GM23248 (cell line): ENCODE measurements around the gene ETFBKMT. TPM values are rescaled to one million over a fixed set of nuclear protein-coding genes. Genes with fewer than 3 reads are reported as not detected.

ENCODE experiments used
- DNase-seq: peaks from one replicate; pipeline ENCODE4 v3.0.0-alpha.2; 2015
- H2AFZ ChIP-seq: fragments of 200-600 bp; sonication (generic); 2 replicates; pipeline ENCODE4 v1.6.1; 2016; ENCODE audit warnings: antibody characterized with exemption
- H3F3A ChIP-seq: fragments of 200-600 bp; sonication (generic); 2 replicates; pipeline ENCODE4 v1.6.1; 2016; ENCODE audit warnings: mild to moderate bottlenecking, antibody characterized with exemption, mixed run types; ENCODE audit not compliant: insufficient read depth
- H3K27ac ChIP-seq: fragments of 200-600 bp; sonication (generic); 2 replicates; pipeline ENCODE4 v1.5.1; 2016; ENCODE audit warnings: mild to moderate bottlenecking
- H3K27me3 ChIP-seq: fragments of 200-600 bp; sonication (generic); replicated peaks from 2 replicates; pipeline ENCODE4 v1.6.1; 2016; ENCODE audit warnings: mild to moderate bottlenecking; ENCODE audit not compliant: insufficient read depth
- H3K36me3 ChIP-seq: fragments of 200-600 bp; sonication (generic); 2 replicates; pipeline ENCODE4 v1.6.1; 2016; ENCODE audit warnings: low read depth, mild to moderate bottlenecking
- H3K4me1 ChIP-seq: fragments of 200-600 bp; sonication (generic); 2 replicates; pipeline ENCODE4 v1.6.1; 2016; ENCODE audit warnings: mild to moderate bottlenecking; ENCODE audit not compliant: insufficient read depth
- H3K4me2 ChIP-seq: fragments of 200-600 bp; sonication (generic); one replicate; pipeline ENCODE4 v1.6.1; 2016; ENCODE audit warnings: mild to moderate bottlenecking; ENCODE audit not compliant: unreplicated experiment
- H3K4me3 ChIP-seq: fragments of 200-600 bp; sonication (generic); 2 replicates; pipeline ENCODE4 v1.5.1; 2016; ENCODE audit warnings: mild to moderate bottlenecking
- H3K79me2 ChIP-seq: fragments of 200-600 bp; sonication (generic); 2 replicates; pipeline ENCODE4 v1.6.1; 2016; ENCODE audit warnings: mild to moderate bottlenecking; ENCODE audit not compliant: insufficient read depth
- H3K9ac ChIP-seq: fragments of 200-600 bp; sonication (generic); 2 replicates; pipeline ENCODE4 v1.6.1; 2016; ENCODE audit warnings: mild to moderate bottlenecking
- H3K9me2 ChIP-seq: fragments of 200-600 bp; sonication (generic); 2 replicates; pipeline ENCODE4 v1.6.1; 2016; ENCODE audit warnings: mixed run types, mild to moderate bottlenecking, moderate library complexity; ENCODE audit not compliant: insufficient read depth
- H3K9me3 ChIP-seq: fragments of 200-600 bp; sonication (generic); one replicate; pipeline ENCODE4 v1.6.1; 2017; ENCODE audit warnings: low read depth
- H4K20me1 ChIP-seq: fragments of 200-600 bp; sonication (generic); 2 replicates; pipeline ENCODE4 v1.6.0; 2016; ENCODE audit not compliant: insufficient read depth
- EZH2 ChIP-seq: fragments of 200-600 bp; sonication (generic); IDR thresholded peaks from 2 replicates; pipeline ENCODE4 v1.6.1; 2018; ENCODE audit warnings: antibody characterized with exemption, mild to moderate bottlenecking; ENCODE audit not compliant: insufficient read depth, poor library complexity, severe bottlenecking
- EZH2phosphoT487 ChIP-seq: fragments of 200-600 bp; sonication (generic); IDR thresholded peaks from 2 replicates; pipeline ENCODE4 v1.6.1; 2018; ENCODE audit warnings: antibody characterized with exemption, moderate library complexity, mild to moderate bottlenecking, low read depth; ENCODE audit not compliant: insufficient read depth
- WGBS, 2 experiments: methylation state at CpG; one replicate each; pipeline ENCODE4 v1.1.6; 2015 to 2017; ENCODE audit warnings: low lambda C conversion rate in 2 of 2, low coverage in 1 of 2; ENCODE audit errors: missing lambda C conversion rate in 2 of 2; 5-methylcytosine and 5-hydroxymethylcytosine counted together
- in situ Hi-C: fragments of 300-500 bp; cut with MboI; formaldehyde crosslinking; loops from 2 replicates; pipeline ENCODE4 v1.15.0; 2020
- polyA plus RNA-seq: library from polyadenylated mRNA; unstranded; fragments of >200 nt; fragmentation: Nextera tagmentation; extraction: Ambion mirVana; gene quantifications from 2 replicates; pipeline ENCODE4 v1.2.1, GENCODE V29; 2016
- total RNA-seq: library from RNA; depleted of rRNA; stranded (reverse); fragments of >200 nt; shearing (Covaris generic); gene quantifications from 2 replicates; pipeline ENCODE4 v1.2.3, GENCODE V29; 2014; rRNA removed

Gene ETFBKMT
- total and polyA plus RNA-seq, 2 experiments from 2014 or later: 3.4 to 4.3 TPM

GRCh38 chr12:31722580-31722979 lies 63.1 kb downstream of the ETFBKMT start:
- Histone ChIP-seq H3K27ac (no peak overlapping the region), H3K9me3 (no peaks in the 10 kb centered on the region), H4K20me1 (no peaks in the 10 kb centered on the region), H3F3A (no peaks in the 10 kb centered on the region), H3K9me2 (no peaks in the 10 kb centered on the region), H3K79me2 (no peaks in the 10 kb centered on the region), H3K4me1 (no peaks in the 10 kb centered on the region), H3K4me3 (no peak overlapping the region), H3K27me3 (no peaks in the 10 kb centered on the region), H2AFZ (no peak overlapping the region), H3K9ac (no peak overlapping the region), H3K4me2 (no peak overlapping the region), H3K36me3 (no peaks in the 10 kb centered on the region)
- no peak for TF ChIP-seq EZH2
- TF ChIP-seq EZH2phosphoT487: no peak
- 97 to 98% methylated on average over 2 of the region's 2 CpGs for WGBS, 2 experiments
- no peak for DNase-seq
- in situ Hi-C loops: no loop called here

Other genes starting within 250 kb of the ETFBKMT start
- gene DENND5B, start 68.6 kb upstream of the ETFBKMT start, total RNA-seq: 12.0 and 12.6 TPM in 2 replicates
- 9.5 and 9.9 TPM in 2 replicates for gene DENND5B, start 68.6 kb upstream of the ETFBKMT start, polyA plus RNA-seq
- 5.7 and 12.9 TPM in 2 replicates for gene AMN1, start 69.3 kb downstream of the ETFBKMT start, total RNA-seq
- 5.0 and 5.2 TPM in 2 replicates for gene AMN1, start 69.3 kb downstream of the ETFBKMT start, polyA plus RNA-seq